Measurements from ENCODE around the gene KCNIP1. TPM values are rescaled to one million over a fixed set of nuclear protein-coding genes. Genes with fewer than 3 reads are reported as not detected.

KCNIP1 gene
- total and polyA plus RNA-seq, 10 donors = 0.08 to 20.0 (median 9.4) TPM

- Histone ChIP-seq H3K36me3 (no peaks in the 10 kb centered on the region), H3K9me3 (no peaks in the 10 kb centered on the region), H3K4me3 (peak overlapping the region in 1 of 8 donors; percentile 19), H3K27ac (peak overlapping the region in 2 of 8 donors; percentile 26 to 28), H3K27me3 (replicated peaks in 1 of 7) (no peaks in the 10 kb centered on the region), H3K4me1 (peaks cover 0 to 9% (median 2%) of the 10 kb centered on the region in 6 donors)
- TF ChIP-seq POLR2AphosphoS5 (IDR thresholded peaks at IDR 0.05) (no peak), CTCF (IDR thresholded peaks at IDR 0.05 in 8 of 11, conservative IDR thresholded peaks at IDR 0.05 in 3 of 11) (no peak), POLR2A (IDR thresholded peaks at IDR 0.05) (no peak)
- intact Hi-C loops (cut with DNase I; ENCODE audit: low total_unique reads) = no loop called here
- DNase-seq = no peak
- WGBS, 5 donors = 14 to 25% (median 15%) methylated on average over 7 of the region's 7 CpGs
Observed at GRCh38 chr5:170617533-170618490, 114.0 kb downstream of the KCNIP1 start.

- Histone ChIP-seq H3K9me3 (no peaks in the 10 kb centered on the region), H3K27ac (no peak overlapping the region), H3K4me1 (peaks cover 0 to 9% (median 2%) of the 10 kb centered on the region in 6 donors), H3K27me3 (replicated peaks in 1 of 7) (peaks cover 0 to 11% (median 0%) of the 10 kb centered on the region in 7 donors), H3K36me3 (no peaks in the 10 kb centered on the region), H3K4me3 (no peak overlapping the region)
- intact Hi-C loops (cut with DNase I; ENCODE audit: low total_unique reads) = no loop called here
- TF ChIP-seq POLR2AphosphoS5 (IDR thresholded peaks at IDR 0.05) = no peak
- DNase-seq = no peak
- WGBS, 5 donors = 61 to 80% (median 68%) methylated on average over 1 of the region's 1 CpG
Observed at GRCh38 chr5:170619869-170620268, 116.0 kb downstream of the KCNIP1 start.

GRCh38 chr5:170622933-170623332 is 119.1 kb downstream of the KCNIP1 start:
- 84 to 96% (median 96%) methylated on average over 16 of the region's 16 CpGs for WGBS, 5 donors
- no peak overlapping the region for H3K27ac ChIP-seq
- H3K36me3 ChIP-seq = no peaks in the 10 kb centered on the region
- no peak overlapping the region for H3K4me3 ChIP-seq
- TF ChIP-seq CTCF (IDR thresholded peaks at IDR 0.05 in 8 of 11, conservative IDR thresholded peaks at IDR 0.05 in 3 of 11) (no peak), POLR2AphosphoS5 (IDR thresholded peaks at IDR 0.05) (no peak), POLR2A (IDR thresholded peaks at IDR 0.05) (no peak)
- DNase-seq = peak; percentile 33
- peaks cover 0 to 3% (median 0%) of the 10 kb centered on the region in 6 donors for H3K4me1 ChIP-seq
- H3K9me3 ChIP-seq = no peaks in the 10 kb centered on the region
- intact Hi-C loops (cut with DNase I; ENCODE audit: low total_unique reads) = no loop called here
- H3K27me3 ChIP-seq (replicated peaks in 1 of 7) = peaks cover 0 to 18% (median 0%) of the 10 kb centered on the region in 7 donors

- 54 to 74% (median 58%) methylated on average over 15 to 16 of the region's 16 CpGs for WGBS, 5 donors
- H3K4me3 ChIP-seq = no peak overlapping the region
- peak; percentile 78 for DNase-seq
- no peak overlapping the region for H3K27ac ChIP-seq
- peaks cover 0 to 18% (median 0%) of the 10 kb centered on the region in 7 donors for H3K27me3 ChIP-seq (replicated peaks in 1 of 7)
- H3K9me3 ChIP-seq = no peaks in the 10 kb centered on the region
- H3K4me1 ChIP-seq = no peaks in the 10 kb centered on the region
- TF ChIP-seq POLR2A (IDR thresholded peaks at IDR 0.05) (no peak), CTCF (IDR thresholded peaks at IDR 0.05 in 8 of 11, conservative IDR thresholded peaks at IDR 0.05 in 3 of 11) (peak in 7 of 11 experiments; percentile 34 to 55 (median 44))
- H3K36me3 ChIP-seq = no peaks in the 10 kb centered on the region
- intact Hi-C loops (cut with DNase I; ENCODE audit: low total_unique reads) = no loop called here
Observed at GRCh38 chr5:170623576-170624181, 119.9 kb downstream of the KCNIP1 start.
